VCaP (cell line): ENCODE data around the gene PDGFA.

Experiments
- H3K27ac ChIP-seq: fragments of 450-650 bp; 2 replicates; pipeline ENCODE4 v1.5.1; 2017
- CTCF ChIP-seq: fragments of 450-650 bp; conservative IDR thresholded peaks from 2 replicates; pipeline ENCODE4 v1.5.1; 2017; ENCODE audit warnings: mild to moderate bottlenecking, moderate library complexity

The PDGFA gene

GRCh38 chr7:459584-460373, 59.9 kb downstream of the PDGFA start:
- H3K27ac ChIP-seq, result no peak overlapping the region
- no peak for TF ChIP-seq CTCF

- H3K27ac ChIP-seq, result no peak overlapping the region
- no peak for TF ChIP-seq CTCF
These were observed 61.0 kb downstream of the PDGFA start for GRCh38 chr7:458511-459245.

GRCh38 chr7:457814-458510, 61.7 kb downstream of the PDGFA start:
- no peak for TF ChIP-seq CTCF
- H3K27ac ChIP-seq, result no peak overlapping the region

GRCh38 chr7:455110-455928, 64.3 kb downstream of the PDGFA start:
- H3K27ac ChIP-seq, result no peak overlapping the region
- no peak for TF ChIP-seq CTCF

- H3K27ac ChIP-seq, result no peak overlapping the region
- TF ChIP-seq CTCF, result no peak
These were observed 65.1 kb downstream of the PDGFA start for GRCh38 chr7:454356-455109.

GRCh38 chr7:453597-454306, 65.9 kb downstream of the PDGFA start:
- TF ChIP-seq CTCF, result no peak

More at GRCh38 chr7:453597-454306, 65.9 kb downstream of the PDGFA start:
- H3K27ac ChIP-seq, result no peak overlapping the region
